T1000 (cell line): Measurements from ENCODE around the gene EIF1AX.
"Not testable (repeated sequence)": the region's sequence is repeated elsewhere in the genome, so short reads cannot be mapped to it uniquely, and the experiment has no call there.

Experiments
- DNase-seq: peaks from one replicate; lab custom pipeline; 2025; ENCODE audit warnings: mixed read lengths; lab: John Stamatoyannopoulos, UW

EIF1AX gene

DNA sequence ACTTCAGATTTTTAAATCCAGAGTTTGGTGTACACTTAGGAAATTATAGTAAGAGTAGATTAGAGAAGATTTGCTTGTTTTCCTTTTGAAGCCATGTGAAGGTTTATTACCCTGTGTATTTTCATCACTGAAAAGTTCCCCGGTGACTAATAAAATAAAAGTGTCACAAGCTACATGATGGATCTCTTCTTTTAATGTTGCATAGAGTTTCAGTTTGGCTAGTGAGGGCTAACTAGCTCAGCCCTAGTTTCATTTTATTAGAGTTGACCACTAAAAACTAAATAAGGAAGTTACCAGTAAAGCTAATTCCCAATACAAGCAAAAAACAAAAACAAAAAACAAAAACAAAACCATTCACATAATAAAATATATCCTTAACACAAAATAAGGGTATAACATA lies 14.8 kb downstream of the EIF1AX start:
- not testable (repeated sequence) for DNase-seq

DNA sequence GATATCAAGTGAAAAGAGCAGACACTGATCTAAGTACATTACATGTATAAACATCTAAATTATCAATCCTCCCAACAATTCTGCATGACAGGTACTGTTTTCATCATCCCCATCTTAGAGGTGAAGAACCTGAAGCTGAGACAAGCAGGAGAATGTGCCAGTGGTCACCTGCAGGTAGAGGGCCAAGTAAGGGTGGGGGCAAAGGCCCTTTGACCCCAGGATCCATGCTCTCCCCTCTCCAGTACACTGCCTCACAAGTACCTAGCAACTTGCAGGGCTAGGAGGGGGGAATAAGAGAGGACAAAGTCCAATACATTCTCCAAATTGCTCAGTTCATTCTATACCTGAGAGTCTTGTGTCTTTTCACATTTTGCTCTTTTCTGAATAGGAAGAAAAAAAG lies 16.7 kb downstream of the EIF1AX start:
- no peak for DNase-seq

DNA sequence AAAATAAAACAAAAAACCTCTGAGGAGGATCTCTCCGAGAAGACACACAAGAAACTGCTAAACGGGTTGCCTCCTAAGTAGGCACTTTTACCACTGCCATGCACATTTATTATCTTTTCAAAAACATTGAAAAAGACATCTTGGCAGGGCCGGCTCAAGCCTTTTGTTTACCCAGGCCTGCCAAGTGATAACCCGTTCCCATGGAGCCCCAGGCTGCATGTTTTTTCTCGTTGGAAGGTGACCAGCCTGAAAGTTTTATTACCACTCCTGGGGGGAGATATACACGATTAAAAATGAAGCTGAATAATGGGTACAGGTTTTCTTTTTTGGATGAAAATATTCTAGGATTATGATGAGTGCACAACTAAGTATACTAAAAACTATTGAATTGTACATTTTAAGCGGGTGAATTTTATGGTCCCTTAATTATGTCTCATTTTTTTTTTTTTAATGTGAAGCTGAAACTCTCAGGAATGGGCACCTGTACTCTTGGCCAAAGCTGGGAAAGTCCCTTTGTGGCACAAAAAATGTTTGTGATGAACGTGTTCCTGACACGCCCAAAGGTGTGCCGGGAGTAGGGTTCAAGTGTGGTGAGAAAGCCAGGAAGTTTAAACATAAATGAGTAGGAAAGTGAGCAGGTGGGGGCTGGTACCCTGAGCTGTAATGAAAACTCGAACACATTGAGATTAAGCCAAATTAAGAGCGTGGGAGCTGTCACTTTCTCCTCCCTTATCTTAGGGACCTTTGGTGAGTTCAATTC lies 23.4 kb downstream of the EIF1AX start:
- DNase-seq = no peak

DNA sequence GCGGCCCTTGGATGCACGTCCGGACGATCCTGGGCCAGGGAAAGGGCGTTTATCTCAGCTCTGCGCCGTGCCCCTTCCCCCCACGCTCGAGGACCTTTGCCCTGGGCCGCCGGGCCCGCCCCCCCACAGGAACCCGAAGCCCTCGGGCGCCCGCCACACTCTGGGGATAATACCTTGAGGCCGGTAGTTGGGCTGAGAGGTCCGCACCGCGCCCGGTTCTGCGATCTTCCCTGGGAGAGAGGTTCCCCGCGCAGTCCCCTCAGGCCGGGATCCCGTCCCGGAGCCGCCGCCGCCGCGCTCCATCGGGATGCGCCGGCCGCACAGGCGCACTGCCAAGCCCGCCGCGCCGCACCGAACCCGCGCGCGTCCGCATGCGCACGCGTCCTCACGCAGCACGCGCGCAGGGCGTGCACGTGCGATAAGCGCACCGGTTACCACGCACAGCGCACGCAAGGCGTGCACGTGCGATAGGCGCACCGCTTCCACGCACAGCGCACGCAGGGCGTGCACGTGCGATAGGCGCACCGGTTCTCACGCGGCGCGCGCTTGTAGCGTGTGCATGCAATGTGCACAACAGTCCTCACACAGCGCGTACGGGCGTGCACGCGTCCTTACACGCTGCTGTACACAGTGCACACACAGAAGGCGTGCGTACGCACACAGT lies 24.9 kb downstream of the EIF1AX start, which contains the start of gene MAP7D2:
Gene MAP7D2, minus strand, starts transcription at position 331 of the 664 bp plus-strand sequence. Its CDS starts 28 bp downstream, at position 303.
- DNase-seq = no peak

DNA sequence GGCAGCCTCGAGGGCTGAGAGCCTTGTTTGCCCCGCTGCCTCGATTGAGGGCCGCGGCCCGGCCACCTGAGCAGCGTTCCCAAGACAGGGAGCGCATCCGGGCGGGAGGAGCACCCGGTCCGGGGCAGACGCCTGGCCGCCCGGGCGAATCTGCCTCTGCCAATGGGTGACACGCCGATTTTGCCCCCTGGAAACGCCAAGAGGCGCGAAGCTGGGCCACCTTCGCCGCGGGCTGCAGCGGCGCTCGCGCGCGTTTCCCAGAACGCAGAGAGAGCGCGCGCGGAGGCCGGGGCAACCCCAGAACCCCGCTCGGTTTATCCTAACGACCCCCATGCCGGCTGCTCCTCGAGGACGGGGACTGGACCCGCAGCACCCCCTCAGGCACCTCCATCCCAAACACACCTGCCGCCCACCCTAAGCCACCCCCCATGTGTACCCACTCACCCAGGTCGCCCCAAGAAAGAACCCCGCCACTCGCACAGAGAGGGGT lies 25.5 kb downstream of the EIF1AX start:
- no peak for DNase-seq

DNA sequence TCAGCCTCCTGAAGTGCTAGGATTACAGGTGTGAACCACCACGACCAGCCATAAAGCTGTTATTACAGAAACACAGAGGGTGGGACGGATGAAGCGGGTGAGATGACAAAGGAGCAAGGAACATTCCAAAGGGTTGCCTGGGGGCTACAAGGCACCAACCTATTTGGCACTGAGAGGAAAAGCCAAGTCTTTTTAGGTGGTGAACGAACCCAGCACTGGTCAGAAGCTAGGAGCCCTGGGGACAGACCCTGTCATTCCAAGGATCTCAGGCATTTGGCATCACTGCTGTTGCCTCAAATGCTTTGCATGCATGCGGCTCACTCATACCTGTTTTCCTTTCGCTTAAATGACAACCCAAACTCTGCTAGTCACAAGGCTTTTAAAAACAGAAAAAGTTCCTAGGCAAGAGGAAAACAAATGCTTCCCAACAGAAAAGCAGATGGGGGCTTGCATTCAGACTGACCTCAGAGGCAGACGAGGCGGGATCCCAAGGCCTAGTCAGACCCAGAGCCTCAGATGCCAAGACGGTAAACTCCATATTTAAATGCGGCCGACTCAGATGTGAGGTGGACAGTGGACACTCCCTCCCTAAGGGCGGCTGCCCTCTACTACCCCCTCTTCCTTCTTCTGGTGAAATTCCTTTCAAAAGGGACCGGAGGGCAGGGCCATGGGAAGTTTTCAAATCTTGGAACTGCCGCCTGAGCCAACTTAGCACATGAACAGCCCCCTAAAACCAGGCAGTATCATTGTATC lies 29.4 kb downstream of the EIF1AX start:
- DNase-seq = no peak

DNA sequence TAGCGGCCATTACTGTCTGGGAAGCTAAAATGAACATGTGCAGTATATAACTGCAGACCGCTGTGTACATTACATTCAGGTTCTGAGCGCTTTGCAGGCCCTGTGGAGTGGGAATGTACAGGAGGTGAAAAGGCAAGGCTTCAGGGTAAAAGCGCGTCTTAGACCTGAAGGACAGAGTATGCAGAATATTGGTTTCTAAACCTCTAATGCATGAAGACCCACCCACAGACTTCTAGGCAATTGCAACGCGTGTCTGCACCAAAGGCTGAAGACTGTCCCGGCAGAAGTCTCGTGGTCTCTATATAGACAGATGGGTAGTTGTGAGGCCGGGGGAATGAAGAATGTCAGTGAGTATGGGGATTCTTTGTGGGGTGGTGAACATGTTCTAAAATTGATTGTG lies 30.4 kb downstream of the EIF1AX start:
- no peak for DNase-seq

DNA sequence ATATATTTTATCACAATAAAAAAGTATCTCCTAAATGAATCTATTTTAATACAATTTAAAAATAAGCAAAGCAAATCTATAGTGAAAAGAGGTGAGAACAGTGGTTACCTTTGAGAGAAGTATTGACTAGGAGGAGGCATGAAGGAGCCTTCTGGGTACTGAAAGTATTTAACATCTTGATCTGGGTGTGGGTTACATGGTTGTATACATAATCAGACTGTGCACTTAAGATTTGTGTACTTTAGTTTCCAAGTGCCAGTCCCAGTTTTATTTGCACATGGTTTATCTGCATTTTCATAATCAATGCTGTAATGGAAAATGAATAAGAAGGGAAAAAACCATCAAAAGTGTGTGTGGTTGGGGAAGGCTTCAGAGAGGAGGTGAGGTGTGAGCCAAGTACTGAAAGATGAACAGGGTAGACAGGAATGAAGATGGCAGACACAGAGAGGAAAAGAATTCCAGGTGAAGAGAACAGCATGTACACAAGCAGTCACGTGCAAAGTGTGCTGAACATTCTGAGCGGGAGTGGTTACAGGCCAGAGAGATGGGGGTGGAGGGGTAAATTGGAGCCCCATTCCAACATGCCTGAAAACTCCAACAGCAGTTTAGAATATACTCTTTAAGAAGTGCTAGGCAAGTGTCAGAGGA lies 39.6 kb downstream of the EIF1AX start:
- no peak for DNase-seq

DNA sequence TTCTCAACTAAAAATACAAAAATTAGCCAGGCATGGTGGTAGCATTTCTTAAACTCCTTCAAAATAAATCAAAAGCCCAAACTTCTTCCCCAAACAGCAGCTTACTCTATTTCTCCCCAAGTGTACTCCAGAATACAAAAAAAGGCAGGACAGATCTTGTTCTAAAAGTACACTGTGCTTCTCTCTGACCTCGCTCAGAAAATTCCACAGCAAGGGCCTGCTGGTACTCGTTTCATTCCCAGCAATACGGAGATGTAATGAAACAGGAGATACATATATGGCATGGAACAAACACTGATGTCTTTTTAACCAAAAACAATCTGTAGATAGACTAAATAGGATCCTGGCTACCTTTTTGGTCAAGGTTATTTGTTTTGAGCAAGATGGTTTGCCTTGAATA lies 50.1 kb downstream of the EIF1AX start:
- no peak for DNase-seq

DNA sequence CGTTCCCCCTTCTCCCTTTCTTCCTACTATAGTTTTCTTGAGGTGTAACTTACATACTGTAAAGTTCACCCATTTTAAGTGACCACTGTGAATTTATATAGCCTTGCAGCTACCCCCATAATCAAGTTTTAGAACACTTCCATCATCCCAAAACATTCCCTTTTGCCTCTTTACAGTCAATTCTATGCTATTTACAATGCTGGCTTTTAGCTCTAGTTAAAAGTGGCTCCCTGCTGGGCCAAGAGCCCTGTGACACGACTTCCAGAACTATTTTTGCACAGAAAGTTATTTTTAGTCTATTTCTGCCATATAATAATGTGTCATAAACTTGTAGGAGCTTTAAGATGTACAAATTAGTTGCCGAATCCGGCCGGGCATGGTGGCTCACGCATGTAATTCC lies 51.8 kb downstream of the EIF1AX start:
- no peak for DNase-seq

DNA sequence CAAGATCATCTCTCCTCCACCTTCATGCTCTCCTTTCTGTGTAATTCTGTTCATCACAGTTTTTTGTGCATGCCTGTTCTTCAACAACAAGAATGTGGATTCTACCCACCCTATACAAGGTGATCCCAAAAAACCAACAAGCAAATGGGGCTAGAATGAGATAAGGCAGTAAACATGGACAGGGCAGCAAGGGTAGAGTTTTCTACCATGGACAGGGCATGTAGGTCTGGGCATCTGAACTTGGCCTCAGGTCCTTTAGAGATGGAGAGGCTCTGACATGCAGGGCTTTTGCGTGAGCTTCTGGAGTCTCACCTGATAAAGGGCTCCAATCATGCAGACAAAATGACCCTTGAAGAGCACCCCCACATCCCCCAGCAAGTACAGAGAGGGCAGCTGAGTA lies 61.4 kb downstream of the EIF1AX start:
- no peak for DNase-seq
